GM19438 (cell line): Measurements from ENCODE around the gene XXYLT1.

Experiments
- ATAC-seq: cut with Tn5 transposase; IDR thresholded peaks from one replicate; pipeline ENCODE4 v1.9.1; 2021; ENCODE audit warnings: low read depth; ENCODE audit not compliant: unreplicated experiment

XXYLT1 gene

DNA sequence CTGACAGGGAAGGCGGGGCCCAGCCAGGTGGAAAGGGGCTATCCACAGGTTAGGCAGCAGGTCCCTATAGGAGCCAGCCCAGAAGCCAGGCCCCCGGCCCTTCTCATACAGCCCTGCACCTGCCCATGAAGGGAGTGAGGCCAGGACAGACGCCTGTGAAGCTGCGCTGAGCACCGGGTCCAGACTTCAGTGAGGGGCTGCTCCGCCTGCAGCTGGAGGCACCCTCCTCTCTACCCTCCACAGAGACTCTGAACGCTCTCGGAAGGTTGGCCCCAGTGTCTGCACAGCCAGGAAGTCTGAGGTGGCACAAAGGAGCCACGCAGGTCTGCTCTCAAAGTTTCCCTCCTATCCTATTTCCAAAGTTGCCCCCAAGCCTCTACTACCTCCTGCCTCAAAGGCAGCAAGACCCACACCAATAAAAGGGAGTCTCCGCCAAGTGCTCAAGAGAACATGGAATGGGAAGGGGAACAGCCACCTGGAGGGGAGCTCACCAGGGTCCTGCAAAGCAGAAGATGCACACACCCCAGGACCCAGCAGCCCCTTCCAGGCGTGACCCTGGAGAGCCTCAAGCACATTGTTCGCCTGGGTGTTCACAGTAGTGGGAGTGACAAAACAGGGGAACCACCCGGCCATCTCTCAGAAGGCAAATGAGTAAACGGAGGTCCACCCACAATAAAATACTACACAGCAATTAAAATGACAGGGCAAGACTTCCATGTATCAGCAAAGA is 19.5 kb downstream of the XXYLT1 start:
- no peak for ATAC-seq

DNA sequence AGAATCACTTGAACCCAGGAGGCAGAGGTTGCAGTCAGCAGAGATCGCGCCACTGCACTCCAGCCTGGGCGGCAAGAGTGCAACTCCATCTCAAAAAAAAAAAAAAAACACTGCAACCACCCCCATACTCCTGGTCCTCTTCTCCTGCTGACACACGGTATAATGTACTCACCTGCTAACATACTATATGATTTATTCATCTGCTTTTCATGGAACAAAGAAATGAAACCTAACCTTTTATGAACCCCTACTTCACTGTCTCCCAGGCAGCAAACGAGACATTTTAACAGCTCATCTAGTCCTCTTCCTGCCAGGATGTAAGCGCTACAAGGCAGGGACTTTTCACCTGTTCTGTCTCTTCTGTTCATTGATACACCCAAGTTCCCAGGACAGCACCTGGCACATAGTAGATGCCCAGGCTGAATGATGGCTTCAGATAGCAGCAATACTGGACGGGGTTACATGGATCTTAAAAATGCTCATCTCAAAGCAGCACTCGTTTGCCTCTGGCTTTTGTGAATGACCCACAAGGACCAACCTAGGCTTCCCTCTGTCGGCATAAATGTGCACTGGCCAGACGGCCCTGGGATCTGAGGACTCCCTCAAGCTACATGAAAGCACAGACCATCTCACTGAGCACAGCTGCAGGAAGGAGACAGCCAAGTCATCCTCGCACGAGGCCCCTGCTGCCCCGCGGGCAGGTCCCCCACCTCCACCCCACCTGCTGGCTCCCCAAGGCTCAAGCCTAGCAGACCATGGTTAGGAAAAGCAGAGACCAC is 20.3 kb downstream of the XXYLT1 start:
- no peak for ATAC-seq

DNA sequence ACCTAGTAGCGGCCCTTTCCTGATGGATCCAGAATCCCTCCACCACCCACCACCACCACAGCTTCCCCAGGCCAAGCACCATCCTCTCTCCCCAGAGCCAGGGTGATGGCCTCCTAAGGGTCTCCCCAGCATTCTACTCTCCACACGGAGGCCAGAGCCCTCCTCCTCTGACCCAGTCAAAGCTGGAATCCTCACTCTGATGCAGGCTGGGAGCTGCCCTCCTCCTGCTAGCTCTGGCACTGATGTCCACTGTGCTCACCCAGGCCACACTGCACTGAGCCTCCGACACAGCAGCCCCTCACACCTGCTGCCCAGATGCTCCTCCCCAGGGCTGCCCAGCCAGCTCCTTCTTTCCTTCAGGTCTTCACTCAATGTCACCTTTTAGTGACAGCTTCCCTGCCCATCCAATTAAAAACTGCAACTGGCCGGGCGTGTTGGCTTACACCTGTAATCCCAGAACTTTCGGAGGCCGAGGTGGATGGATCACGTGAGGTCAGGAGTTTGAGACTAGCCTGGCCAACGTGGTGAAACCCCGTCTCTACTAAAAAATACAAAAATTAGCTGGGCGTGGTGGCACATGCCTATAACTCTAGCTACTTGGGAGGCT is 21.0 kb downstream of the XXYLT1 start:
- ATAC-seq = no peak

DNA sequence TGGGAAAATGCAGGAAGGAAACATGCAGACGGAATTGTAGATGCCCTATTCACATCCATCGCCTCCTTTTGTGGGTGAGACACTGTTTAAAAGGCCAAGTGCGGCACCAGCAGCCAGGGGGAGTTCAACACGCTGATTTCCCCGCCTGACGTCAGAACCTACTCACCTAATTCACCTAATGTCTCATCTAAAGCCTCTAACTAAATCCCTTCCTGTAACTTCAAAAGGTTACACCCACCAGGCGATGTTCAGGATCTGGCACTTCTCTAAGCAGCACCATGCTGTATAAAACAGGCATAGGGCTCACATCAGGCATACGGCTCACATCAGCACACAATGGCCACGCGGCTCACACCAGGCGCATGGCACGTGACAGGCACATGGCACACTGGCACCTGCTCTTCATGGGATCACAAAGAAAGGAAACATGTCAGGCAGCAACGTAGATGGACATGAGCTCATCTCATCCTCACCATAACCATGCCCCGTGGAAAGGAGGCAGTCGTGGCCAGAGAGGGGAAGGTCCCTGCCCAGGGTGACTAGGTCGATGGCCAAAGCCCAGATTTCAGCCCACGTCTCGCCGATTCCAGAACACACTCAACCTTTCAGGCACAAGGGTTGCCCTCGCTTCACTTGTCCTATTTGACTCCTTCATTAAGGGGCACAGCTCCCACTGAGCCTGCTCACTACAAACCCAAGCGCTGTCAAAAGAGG is 21.7 kb downstream of the XXYLT1 start:
- ATAC-seq = no peak

DNA sequence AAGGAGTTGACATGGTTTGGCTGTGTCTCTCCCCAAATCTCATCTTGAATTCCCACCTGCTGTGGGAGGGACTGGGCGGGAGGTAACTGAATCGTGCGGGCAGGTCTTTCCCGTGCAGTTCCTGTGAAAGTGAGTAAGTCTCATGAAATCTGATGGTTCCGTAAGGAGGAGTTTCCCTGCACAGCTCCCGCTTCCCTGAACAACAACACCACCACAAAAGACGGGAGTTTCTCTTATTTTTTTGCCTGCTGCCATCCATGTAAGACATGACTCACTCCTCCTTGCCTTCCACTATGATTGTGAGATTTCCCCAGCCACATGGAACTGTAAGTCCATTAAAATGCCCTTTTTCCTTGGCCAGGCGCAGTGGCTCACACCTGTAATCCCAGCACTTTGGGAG is 22.7 kb downstream of the XXYLT1 start:
- no peak for ATAC-seq

DNA sequence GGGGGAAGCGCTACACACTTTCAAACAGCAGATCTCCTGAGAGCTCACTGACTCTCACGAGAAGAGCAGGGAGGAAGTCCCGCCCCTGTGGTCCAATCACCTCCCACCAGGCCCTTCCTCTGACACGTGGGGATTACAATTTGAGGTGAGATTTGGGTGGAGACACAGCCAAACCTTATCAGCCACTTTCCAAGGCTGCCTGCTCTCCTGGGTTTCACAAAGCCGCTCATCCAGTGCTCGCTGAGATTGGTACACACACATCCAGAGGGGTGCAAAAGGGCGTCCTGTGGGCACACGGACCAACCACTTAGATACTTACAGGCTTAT is 23.1 kb downstream of the XXYLT1 start:
- no peak for ATAC-seq

DNA sequence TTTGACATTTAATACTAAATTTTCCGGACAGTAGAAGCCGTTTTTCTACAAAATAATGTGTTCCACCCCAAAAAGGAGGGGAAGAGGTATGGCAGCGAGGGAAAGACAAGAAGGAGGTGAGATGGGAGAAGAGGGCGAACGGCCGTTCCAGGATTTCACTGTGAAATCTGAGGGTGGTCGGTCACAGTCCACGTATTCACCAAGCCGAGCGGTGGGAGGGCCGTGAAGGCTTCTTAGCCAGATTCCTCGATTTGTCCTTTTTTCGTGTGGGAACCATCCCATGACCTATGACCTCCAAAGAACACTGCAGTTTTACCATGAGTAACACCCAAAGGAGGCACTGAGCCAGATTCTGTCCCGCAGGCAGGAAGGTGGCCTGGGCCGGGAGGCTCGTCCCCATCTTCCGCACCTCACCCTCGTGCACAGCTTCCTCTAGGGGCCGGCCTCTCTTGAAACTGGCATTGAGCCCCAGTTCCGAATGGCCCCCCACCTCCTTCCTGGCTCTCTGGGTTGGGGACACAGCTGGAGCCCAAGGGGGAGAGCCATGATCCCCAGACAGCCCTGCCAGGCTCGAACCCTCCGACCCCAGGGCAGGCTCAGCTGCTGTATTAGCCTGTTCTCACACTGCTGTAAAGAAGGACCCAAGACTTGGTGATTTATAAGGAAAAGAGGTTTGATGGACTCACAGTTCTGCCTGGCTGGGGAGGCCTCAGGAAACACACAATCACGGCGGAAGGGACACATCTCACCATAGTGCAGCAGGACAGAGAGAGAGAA is 23.7 kb downstream of the XXYLT1 start:
- ATAC-seq = no peak

DNA sequence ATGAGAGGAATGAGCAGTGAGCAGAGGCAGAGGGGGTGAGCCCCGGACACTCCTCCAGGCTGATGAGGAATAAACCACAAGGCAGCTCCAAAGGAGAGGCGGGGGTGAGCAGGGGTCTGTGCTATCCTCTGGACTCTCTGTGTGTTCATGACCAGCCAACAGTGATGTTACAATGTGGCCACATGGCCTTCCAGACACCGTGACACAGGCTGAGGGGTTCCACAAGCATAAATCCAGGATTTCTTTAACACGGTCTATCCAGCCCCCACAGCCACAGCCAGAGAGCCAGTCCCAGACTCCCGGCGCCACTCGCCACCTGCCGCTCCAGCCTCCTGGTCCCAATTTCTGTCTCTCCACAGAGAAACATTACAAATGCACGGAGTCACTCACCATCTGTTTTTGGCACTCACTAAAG is 24.4 kb downstream of the XXYLT1 start:
- ATAC-seq = no peak

DNA sequence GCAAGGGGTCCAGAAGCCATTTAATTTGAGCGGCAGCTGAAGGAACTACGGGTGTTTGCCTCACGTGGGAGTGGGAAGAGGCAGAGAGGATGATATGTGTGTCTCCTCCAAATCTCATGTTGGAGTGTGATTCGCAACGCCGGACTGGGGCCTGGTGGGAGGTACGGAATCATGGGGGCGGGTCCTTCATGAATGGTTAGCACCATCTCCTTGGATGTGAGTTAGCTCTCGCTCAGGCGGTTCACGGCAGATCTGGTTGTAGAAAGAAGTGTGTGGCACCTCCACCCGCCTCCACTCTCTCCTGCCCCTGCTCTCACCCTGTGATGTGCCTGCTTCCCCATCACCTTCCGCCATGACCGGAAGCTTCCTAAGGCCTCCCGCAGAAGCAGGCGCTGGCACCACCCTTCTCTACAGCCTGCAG is 25.4 kb downstream of the XXYLT1 start:
- no peak for ATAC-seq

DNA sequence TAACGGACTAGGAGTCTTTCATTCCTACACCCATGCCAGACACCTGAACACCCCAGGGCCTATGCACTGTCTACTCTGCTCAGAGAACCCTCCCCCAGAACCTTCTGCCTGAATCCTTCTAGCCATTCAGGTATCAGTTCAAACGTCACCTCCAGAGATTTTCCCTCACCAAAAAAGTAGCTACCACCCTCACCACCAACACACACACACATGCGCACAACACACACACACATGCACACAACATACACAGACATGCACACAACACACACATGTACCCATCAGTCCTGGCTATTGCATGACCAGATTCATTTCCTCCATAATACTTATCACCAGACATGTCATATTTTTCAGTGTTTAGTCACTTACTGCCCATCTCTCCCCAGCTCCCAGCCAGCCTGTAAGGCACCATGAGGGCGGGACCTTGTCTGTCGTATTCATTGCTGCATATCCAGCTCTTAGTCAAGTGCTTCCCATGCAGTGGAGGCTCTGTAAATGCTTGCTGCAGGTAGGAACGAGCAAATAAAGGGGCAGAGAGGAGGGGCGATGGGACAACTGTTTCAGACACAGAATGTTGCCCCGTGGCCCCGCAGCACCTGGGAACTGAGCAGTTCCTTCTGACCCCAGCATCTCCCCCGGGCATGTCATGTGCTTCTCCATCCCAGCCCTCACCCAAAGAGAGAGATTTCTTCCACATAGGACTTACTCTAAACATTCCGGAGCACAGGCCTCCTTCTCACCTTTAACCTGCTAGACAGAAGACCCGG is 29.2 kb downstream of the XXYLT1 start:
- no peak for ATAC-seq

DNA sequence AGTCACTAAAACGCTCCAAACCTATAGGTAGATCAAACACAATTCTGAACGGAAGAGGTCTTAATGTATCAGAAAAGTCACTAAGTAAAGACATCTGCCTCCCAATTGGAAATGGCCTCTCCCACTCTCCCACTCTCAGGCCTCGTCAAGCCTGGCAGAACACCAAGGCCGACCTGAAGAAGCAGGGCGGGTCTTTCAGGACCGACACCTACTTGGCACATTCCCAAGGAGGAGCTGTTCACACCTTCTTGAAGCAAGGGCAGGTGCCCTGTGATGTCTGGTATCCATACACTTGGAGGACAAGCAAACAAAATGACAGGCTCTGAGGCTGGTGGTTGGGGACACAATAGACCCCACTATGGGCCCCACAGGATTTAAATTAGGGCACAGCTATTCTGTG is 30.0 kb downstream of the XXYLT1 start:
- no peak for ATAC-seq

DNA sequence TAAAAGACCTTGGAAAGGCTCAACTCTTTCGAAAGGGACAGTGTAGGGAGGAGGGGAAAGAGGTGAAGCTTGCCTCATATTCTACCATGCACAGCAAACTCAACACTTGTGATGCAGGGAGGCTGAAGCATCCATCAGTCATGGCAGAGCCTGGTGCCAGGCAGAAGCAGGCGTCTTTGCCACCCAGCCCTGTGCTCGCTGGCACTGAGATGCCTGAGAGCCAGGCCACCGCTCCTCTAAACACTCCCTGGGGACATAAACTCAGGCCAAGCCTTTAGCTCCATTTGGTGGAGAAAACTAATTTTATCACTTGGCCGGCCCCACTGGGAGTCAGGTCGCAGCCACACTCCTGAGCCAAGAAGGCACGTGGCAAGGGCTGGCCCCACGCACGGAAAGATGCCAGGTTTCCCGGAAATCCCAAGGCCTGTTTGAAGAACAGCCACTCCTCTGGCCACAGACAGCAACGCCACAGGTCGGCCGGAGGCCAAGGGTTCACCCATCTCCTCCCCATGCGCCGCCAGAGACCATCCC is 30.7 kb downstream of the XXYLT1 start:
- no peak for ATAC-seq

DNA sequence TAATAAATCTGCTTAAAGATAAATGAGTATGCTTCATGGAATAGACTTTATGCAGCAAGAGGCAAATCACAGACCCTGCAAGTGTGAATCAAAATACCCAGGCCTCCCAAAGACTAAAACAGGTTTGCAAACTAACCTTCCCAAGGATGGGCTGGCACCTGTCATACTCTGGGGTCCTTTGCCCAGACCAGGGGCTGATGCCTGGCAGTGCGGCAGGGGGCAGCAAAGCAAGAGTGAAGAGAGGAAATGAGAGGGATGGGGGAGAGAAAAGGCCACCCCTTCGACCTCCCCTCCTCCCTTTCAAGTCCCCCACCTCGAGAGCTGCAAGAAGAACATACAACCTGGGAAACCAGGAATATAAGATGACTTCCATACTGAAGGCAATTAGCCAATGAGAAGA is 31.8 kb downstream of the XXYLT1 start:
- ATAC-seq = no peak

DNA sequence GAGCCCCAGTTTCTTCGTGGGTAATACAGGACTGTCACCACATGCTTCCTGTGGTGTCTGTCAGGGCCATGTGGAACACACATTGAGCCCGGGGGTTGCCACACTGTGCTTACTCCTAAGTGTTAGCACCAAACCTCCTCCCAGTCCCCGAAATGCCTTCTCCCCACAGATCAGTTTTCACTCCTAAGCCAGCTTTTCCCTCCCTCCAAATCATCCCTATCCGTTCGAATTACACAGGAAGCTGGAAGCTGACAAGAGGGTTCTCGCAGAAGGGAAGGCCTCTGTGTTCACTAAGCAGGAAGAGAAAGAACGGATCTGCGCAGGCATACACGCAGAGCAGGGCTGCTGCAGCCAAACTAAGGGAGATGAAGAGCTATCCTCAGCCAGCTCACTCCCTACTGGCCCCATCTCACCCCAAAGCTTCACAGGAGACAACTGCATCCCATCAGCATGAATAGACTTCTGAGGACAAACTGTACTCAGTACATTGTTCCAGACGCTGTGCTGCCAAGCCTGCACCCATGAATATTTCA is 32.3 kb downstream of the XXYLT1 start:
- ATAC-seq = no peak

DNA sequence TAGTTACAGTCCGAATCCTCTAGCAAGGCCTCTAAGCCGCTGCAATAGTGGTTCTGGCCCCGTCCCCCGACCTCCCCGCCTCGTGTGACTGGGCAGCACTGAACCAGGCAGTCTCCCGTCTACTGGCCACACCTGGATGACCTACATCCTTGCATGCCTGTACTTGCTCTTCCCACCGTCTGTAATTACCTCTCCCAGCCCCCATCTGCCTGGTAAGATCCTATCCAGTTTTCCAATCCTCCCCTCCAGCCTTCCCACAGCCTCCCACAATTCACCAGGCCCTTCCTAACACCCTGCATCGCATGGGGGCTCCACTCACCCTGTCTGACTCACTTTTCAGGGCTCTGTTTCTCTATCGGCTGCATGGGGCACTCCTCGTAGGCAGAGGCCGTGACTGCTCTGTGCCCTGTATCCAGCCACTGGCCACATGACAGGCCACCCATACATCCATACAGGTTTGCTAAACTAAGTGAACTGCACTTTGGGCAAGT is 32.8 kb downstream of the XXYLT1 start:
- no peak for ATAC-seq

DNA sequence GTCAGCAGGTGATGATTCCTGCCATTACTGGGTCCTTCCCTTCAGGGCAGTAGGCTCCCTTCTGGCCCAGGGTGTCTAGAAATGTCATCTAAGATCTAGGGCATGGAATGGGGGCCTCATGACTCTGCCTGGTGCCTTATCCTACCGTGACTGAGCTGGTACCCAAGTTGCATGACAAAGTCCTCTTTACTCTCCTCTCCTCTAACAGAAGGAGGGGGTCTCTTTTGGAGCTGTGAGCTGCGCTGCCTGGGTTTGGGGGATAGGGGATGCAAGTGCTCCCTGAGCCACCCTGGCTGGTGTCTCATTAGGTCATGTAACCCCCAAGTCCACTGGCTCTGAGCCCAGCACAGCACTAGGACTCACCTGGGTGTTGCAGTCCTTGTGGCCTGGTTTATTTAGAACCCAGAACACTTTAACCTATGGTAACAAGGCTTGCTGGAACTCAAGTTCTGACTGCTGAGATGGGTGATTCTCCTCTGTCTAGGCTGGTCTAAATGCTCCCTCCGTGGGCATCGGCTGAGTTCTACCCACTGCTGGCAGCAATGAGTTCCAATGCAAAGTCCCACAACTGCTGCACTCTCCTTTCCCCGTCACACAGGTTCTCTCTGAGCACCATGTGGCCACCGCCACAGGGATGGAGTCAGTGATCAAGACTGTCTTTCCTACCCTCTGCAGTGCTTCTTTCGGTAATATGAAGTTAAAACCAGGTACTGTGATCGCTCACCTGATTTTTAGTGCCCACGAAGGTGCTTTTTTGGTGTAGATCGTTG is 34.0 kb downstream of the XXYLT1 start:
- no peak for ATAC-seq

DNA sequence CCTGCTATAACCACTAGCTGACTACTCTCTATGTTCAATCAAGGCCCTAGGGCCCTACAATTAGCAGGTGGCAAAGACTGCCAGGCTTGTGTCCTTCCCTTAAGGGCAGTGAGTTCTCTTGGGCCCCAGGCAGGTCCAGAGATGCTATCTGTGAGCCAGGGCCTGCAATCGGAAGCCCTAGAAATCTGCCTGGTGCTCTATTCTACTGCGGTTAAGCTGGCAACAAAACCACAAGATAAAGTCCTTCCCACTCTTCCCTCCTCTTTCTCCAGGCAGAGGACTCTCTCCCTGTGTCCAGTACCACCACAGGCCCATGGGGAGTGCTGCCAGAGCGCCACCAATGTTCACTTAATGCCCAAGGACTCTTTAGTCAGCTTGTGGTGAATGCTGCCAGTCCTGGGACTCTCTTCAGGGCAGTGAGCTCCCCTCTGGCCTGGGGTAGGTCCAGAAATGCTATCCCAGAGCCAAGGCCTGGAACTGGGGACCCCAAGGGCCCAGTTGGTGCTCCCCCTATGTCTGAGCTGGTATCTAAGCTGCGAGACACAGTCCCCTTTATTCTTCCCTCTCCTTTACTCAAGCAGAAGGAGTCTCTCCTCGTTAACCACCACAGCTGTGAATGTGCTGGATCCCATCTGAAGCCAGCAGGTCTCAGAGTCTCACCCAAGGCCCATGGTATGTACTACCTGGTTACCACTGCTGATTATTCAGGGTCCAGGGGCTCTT is 34.7 kb downstream of the XXYLT1 start:
- ATAC-seq = no peak

DNA sequence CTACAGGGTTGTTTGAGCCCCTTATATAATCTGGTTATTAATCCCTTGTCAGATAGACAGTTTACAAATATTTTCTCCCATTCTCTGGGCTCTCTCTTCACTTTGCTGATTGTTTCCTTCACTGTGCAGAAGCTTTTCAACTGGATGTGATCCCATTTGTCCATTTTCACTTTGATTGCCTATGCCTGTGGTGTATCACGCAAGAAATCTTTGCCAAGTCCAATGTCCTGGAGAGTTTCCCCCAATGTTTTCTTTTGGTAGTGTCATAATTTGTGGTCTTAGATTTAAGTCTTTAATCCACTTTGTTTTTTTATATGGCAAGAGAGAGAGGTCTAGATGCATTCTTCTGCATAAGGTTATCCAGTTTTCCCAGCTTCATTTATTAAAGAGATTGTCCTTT is 40.7 kb downstream of the XXYLT1 start:
- ATAC-seq = no peak
